Mucosa of descending colon (tissue), 3 donors: ENCODE data around the gene UBE2F. TPM values are rescaled to one million over a fixed set of nuclear protein-coding genes. Genes with fewer than 3 reads are reported as not detected.

Experiments
- ATAC-seq: fragments of 200-7000 bp; cut with Tn5 transposase; one replicate; pipeline ENCODE4 v1.9.1; 2020; ENCODE audit warnings: mild to moderate bottlenecking, moderate library complexity
- DNase-seq, 3 donors: peaks; one replicate each; pipeline ENCODE4 v3.0.0-alpha.2; 2020
- H3K36me3 ChIP-seq: fragments of 200-600 bp; one replicate; pipeline ENCODE4 v1.8.0; 2021; ENCODE audit warnings: low read depth, mild to moderate bottlenecking
- H3K4me1 ChIP-seq: fragments of 200-600 bp; one replicate; pipeline ENCODE4 v1.8.0; 2021; ENCODE audit warnings: low read depth, mild to moderate bottlenecking
- H3K4me3 ChIP-seq: fragments of 200-600 bp; one replicate; pipeline ENCODE4 v1.8.0; 2021; ENCODE audit warnings: mild to moderate bottlenecking
- H3K9me3 ChIP-seq: fragments of 200-600 bp; one replicate; pipeline ENCODE4 v1.8.0; 2021; ENCODE audit warnings: mild to moderate bottlenecking
- CTCF ChIP-seq: fragments of 200-600 bp; IDR thresholded peaks from one replicate; pipeline ENCODE4 v1.8.0; 2022; ENCODE audit warnings: antibody characterized with exemption, mild to moderate bottlenecking
- intact Hi-C, 2 donors: fragments of 100-400 bp; cut with DNase I in 1 of 2; cut with micrococcal nuclease in 1 of 2; formaldehyde crosslinking; loops; one replicate each; pipeline versions ENCODE4 v1.11.0 to v1.11.1; 2022; cut with DNase I, micrococcal nuclease
- total RNA-seq, 3 donors: library from RNA; stranded (reverse); fragmentation: NEBNext Ultra II Directional in 2 of 3; extraction: Animal tissue kit (Norgen Biotek cat#: 25700) in 2 of 3; gene quantifications; one replicate each; pipeline versions ENCODE4 v1.2.1 to v1.2.4, GENCODE V29; 2021 to 2023
- donor health status: DM: no; HTN: no; CAD: no; lungs with moderate emphysema.
- donor health status: DM: no; HTN: no; CAD: no.
- donor health status: DM: no; HTN: yes; CAD: no.

The UBE2F gene
- total RNA-seq, 3 donors from 2014 or later: 36.0 to 47.7 (median 40.4) TPM

DNA sequence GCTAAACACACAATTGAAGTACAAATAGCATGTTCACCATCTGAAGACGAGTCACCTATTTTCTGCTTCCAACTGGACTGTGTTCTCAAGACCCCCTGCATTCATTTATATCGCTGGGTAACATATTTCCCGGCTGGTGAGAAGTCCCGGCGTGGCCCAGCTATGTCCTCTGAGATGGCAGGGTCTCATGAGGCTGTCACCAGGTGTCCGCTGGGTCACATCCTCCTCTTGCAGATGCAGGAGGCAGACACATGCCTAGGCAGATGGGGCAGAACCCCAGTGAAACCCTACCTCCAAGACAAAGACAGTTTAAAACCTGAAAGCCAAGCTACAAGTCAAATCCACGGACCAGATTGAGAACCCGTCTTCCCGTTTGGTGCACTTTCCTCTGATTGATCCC lies 36.8 kb upstream of the UBE2F start:
- H3K36me3 ChIP-seq: no peaks in the 10 kb centered on the region
- DNase-seq (no peak), ATAC-seq (no peak)
- H3K4me1 ChIP-seq: no peaks in the 10 kb centered on the region
- intact Hi-C loops: no loop called here
- H3K9me3 ChIP-seq: no peaks in the 10 kb centered on the region
- no peak overlapping the region for H3K4me3 ChIP-seq
- no peak for TF ChIP-seq CTCF

GRCh38 chr2:237931205-237931721 lies 35.6 kb upstream of the UBE2F start:
- H3K36me3 ChIP-seq: no peaks in the 10 kb centered on the region
- H3K4me1 ChIP-seq: no peaks in the 10 kb centered on the region
- no peaks in the 10 kb centered on the region for H3K9me3 ChIP-seq
- no peak for TF ChIP-seq CTCF
- intact Hi-C loops: no loop called here
- no peak overlapping the region for H3K4me3 ChIP-seq
- DNase-seq: no peak
- ATAC-seq: peak; percentile 26

GRCh38 chr2:237932731-237933131 lies 34.1 kb upstream of the UBE2F start:
- intact Hi-C loops: no loop called here
- Histone ChIP-seq H3K36me3 (no peaks in the 10 kb centered on the region), H3K9me3 (no peaks in the 10 kb centered on the region), H3K4me1 (no peaks in the 10 kb centered on the region), H3K4me3 (no peak overlapping the region)
- TF ChIP-seq CTCF: no peak
- ATAC-seq (no peak), DNase-seq (no peak)

- Histone ChIP-seq H3K36me3 (no peaks in the 10 kb centered on the region), H3K4me1 (no peaks in the 10 kb centered on the region), H3K4me3 (no peak overlapping the region), H3K9me3 (no peaks in the 10 kb centered on the region)
- DNase-seq: no peak
- ATAC-seq: no peak
- TF ChIP-seq CTCF: no peak
- intact Hi-C loops: no loop called here
These were observed 32.6 kb upstream of the UBE2F start for GRCh38 chr2:237934186-237934585.

DNA sequence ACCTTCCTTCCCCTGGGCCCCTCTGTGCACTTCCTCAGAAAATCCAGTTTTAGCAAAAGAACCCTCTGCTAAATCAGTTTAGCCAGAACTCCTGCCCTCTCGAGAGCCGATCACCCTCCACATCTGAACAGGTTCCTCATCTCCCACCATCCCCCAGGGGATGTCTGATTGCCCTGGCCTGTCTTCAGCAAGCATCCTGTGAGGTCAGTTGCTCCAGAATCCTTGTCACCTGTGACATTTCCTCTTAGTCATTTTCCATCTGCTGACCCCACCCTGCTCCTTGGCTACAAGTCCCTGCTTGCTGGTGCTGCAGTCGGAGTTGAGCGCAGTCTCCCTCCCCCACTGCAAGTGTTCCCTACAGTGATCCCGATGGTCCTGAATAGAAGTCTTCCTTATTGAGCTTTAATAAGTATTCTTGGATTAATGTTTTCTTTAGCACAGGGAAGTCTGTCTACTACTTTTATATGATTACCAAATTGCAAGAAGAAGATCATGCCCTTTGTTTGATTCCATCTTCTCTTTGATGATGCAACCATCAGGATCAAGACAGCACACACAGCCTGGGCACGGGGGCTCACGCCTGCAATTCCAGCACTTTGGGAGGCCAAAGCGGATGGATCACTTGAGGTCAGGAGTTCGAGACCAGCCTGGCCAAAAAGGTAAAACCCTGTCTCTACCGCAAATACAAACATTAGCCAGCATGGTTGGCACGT lies 30.9 kb upstream of the UBE2F start:
- Histone ChIP-seq H3K4me3 (no peak overlapping the region), H3K4me1 (no peaks in the 10 kb centered on the region), H3K9me3 (no peaks in the 10 kb centered on the region), H3K36me3 (no peaks in the 10 kb centered on the region)
- DNase-seq (peak in 1 of 3 donors; percentile 14), ATAC-seq (peak; percentile 46)
- intact Hi-C loops: no loop called here
- TF ChIP-seq CTCF: no peak
